ENCODE measurements around the gene HOMER3.

Gene HOMER3

GRCh38 chr19:18939922-18940768, 872 bp downstream of the HOMER3 start:
- no peaks in the 10 kb centered on the region for H3K9me3 ChIP-seq (ENCODE audit: control extremely low read depth in 1 of 5, control insufficient read depth in 4 of 5, insufficient read depth in 2 of 5, low read depth in 1 of 5, low read length in 4 of 5)
- no peak for DNase-seq
- peak overlapping the region in 5 of 7 experiments; percentile 55 to 66 (median 59) for H3K4me3 ChIP-seq (ENCODE audit: control insufficient read depth in 1 of 7, extremely low read depth in 1 of 7, insufficient read depth in 4 of 7, low read depth in 2 of 7, low read length in 6 of 7)
- CTCF ChIA-PET = interaction anchor here (1.5 kb wide), 1 partner anchor 8 kb away, joined by 5 read pairs; no protein-coding TSS in a partner anchor
- POLR2A ChIA-PET = no interaction called here
- no peak overlapping the region for H3K27ac ChIP-seq (ENCODE audit: insufficient read depth in 1 of 2, low read depth in 1 of 2, low read length in 2 of 2, poor library complexity in 1 of 2, severe bottlenecking in 2 of 2)
- 2% methylated on average over 40 of the region's 47 CpGs for WGBS (ENCODE audit: insufficient coverage)
- H3K36me3 ChIP-seq (ENCODE audit: control insufficient read depth in 4 of 4, insufficient read depth in 4 of 4, low read length in 3 of 4) = no peaks in the 10 kb centered on the region
- H3K27me3 ChIP-seq (replicated peaks in 2 of 5; ENCODE audit: control insufficient read depth in 4 of 5, insufficient read depth in 5 of 5, low read length in 4 of 5) = peaks cover 0 to 43% (median 14%) of the 10 kb centered on the region in 5 experiments
- peaks cover 0 to 15% (median 15%) of the 10 kb centered on the region in 4 experiments for H3K4me1 ChIP-seq (ENCODE audit: control extremely low read depth in 1 of 4, control insufficient read depth in 4 of 4, insufficient read depth in 4 of 4, low read length in 3 of 4)

GRCh38 chr19:18939163-18939562, 1.9 kb downstream of the HOMER3 start:
- ChIA-PET POLR2A (no interaction called here), CTCF (interaction anchor here (1.5 kb wide), 1 partner anchor 9 kb away, joined by 5 read pairs; no protein-coding TSS in a partner anchor)
- no peak for DNase-seq
- H3K27me3 ChIP-seq (replicated peaks in 2 of 5; ENCODE audit: control insufficient read depth in 4 of 5, insufficient read depth in 5 of 5, low read length in 4 of 5) = peaks cover 0 to 43% (median 14%) of the 10 kb centered on the region in 5 experiments
- no peaks in the 10 kb centered on the region for H3K9me3 ChIP-seq (ENCODE audit: control extremely low read depth in 1 of 5, control insufficient read depth in 4 of 5, insufficient read depth in 2 of 5, low read depth in 1 of 5, low read length in 4 of 5)
- H3K4me3 ChIP-seq (ENCODE audit: control insufficient read depth in 1 of 7, extremely low read depth in 1 of 7, insufficient read depth in 4 of 7, low read depth in 2 of 7, low read length in 6 of 7) = no peak overlapping the region
- no peak overlapping the region for H3K27ac ChIP-seq (ENCODE audit: insufficient read depth in 1 of 2, low read depth in 1 of 2, low read length in 2 of 2, poor library complexity in 1 of 2, severe bottlenecking in 2 of 2)
- no CpG with 5 or more reads among the region's 3 CpGs for WGBS (ENCODE audit: insufficient coverage)
- H3K4me1 ChIP-seq (ENCODE audit: control extremely low read depth in 1 of 4, control insufficient read depth in 4 of 4, insufficient read depth in 4 of 4, low read length in 3 of 4) = peaks cover 0 to 15% (median 15%) of the 10 kb centered on the region in 4 experiments
- no peaks in the 10 kb centered on the region for H3K36me3 ChIP-seq (ENCODE audit: control insufficient read depth in 4 of 4, insufficient read depth in 4 of 4, low read length in 3 of 4)

GRCh38 chr19:18933297-18933696, 7.7 kb downstream of the HOMER3 start:
- 73% methylated on average over 8 of the region's 13 CpGs for WGBS (ENCODE audit: insufficient coverage)
- POLR2A ChIA-PET = no interaction called here

GRCh38 chr19:18932216-18932841, 8.7 kb downstream of the HOMER3 start:
- POLR2A ChIA-PET = interaction anchor here (0.6 to 2.2 kb wide), 2 partner anchors 13 to 15 kb away, joined by 3 to 4 read pairs; partner anchors contain the start of genes COPE and DDX49
- CTCF ChIA-PET = interaction anchor here (1.8 kb wide), 1 partner anchor 55 kb away, joined by 5 read pairs; no protein-coding TSS in a partner anchor
- whole genome bisulfite sequencing (ENCODE audit: insufficient coverage) = 5% methylated on average over 31 of the region's 37 CpGs
- H3K27ac ChIP-seq (ENCODE audit: insufficient read depth in 1 of 2, low read depth in 1 of 2, low read length in 2 of 2, poor library complexity in 1 of 2, severe bottlenecking in 2 of 2) = no peak overlapping the region
- H3K4me1 ChIP-seq (ENCODE audit: control extremely low read depth in 1 of 4, control insufficient read depth in 4 of 4, insufficient read depth in 4 of 4, low read length in 3 of 4) = peaks cover 0 to 10% (median 7%) of the 10 kb centered on the region in 4 experiments
- H3K36me3 ChIP-seq (ENCODE audit: control insufficient read depth in 4 of 4, insufficient read depth in 4 of 4, low read length in 3 of 4) = peaks cover 0 to 16% (median 7%) of the 10 kb centered on the region in 4 experiments
- H3K9me3 ChIP-seq (ENCODE audit: control extremely low read depth in 1 of 5, control insufficient read depth in 4 of 5, insufficient read depth in 2 of 5, low read depth in 1 of 5, low read length in 4 of 5) = no peaks in the 10 kb centered on the region
- DNase-seq = peak; percentile 70 to 85 (median 85)
- H3K27me3 ChIP-seq (replicated peaks in 2 of 5; ENCODE audit: control insufficient read depth in 4 of 5, insufficient read depth in 5 of 5, low read length in 4 of 5) = peaks cover 0 to 18% (median 5%) of the 10 kb centered on the region in 5 experiments
- peak overlapping the region in 6 of 7 experiments; percentile 23 to 72 (median 54) for H3K4me3 ChIP-seq (ENCODE audit: control insufficient read depth in 1 of 7, extremely low read depth in 1 of 7, insufficient read depth in 4 of 7, low read depth in 2 of 7, low read length in 6 of 7)

More at GRCh38 chr19:18933297-18933696, 7.7 kb downstream of the HOMER3 start:
- Histone ChIP-seq H3K27me3 (replicated peaks in 2 of 5; ENCODE audit: control insufficient read depth in 4 of 5, insufficient read depth in 5 of 5, low read length in 4 of 5) (peaks cover 0 to 20% (median 5%) of the 10 kb centered on the region in 5 experiments), H3K27ac (ENCODE audit: insufficient read depth in 1 of 2, low read depth in 1 of 2, low read length in 2 of 2, poor library complexity in 1 of 2, severe bottlenecking in 2 of 2) (no peak overlapping the region), H3K36me3 (ENCODE audit: control insufficient read depth in 4 of 4, insufficient read depth in 4 of 4, low read length in 3 of 4) (peaks cover 0 to 7% (median 2%) of the 10 kb centered on the region in 4 experiments), H3K4me1 (ENCODE audit: control extremely low read depth in 1 of 4, control insufficient read depth in 4 of 4, insufficient read depth in 4 of 4, low read length in 3 of 4) (peaks cover 0 to 10% (median 7%) of the 10 kb centered on the region in 4 experiments), H3K9me3 (ENCODE audit: control extremely low read depth in 1 of 5, control insufficient read depth in 4 of 5, insufficient read depth in 2 of 5, low read depth in 1 of 5, low read length in 4 of 5) (no peaks in the 10 kb centered on the region), H3K4me3 (ENCODE audit: control insufficient read depth in 1 of 7, extremely low read depth in 1 of 7, insufficient read depth in 4 of 7, low read depth in 2 of 7, low read length in 6 of 7) (peak overlapping the region in 1 of 7 experiments; percentile 45)
- no peak for DNase-seq
- CTCF ChIA-PET = interaction anchor here (1.8 kb wide), 1 partner anchor 54 kb away, joined by 5 read pairs; no protein-coding TSS in a partner anchor

GRCh38 chr19:18931316-18932162, 9.5 kb downstream of the HOMER3 start:
- H3K27ac ChIP-seq (ENCODE audit: insufficient read depth in 1 of 2, low read depth in 1 of 2, low read length in 2 of 2, poor library complexity in 1 of 2, severe bottlenecking in 2 of 2) = no peak overlapping the region
- no peak for DNase-seq
- ChIA-PET POLR2A (interaction anchor here (0.6 to 2.2 kb wide), 2 partner anchors 12 to 41 kb away, joined by 4 read pairs; partner anchors contain the start of genes COPE and DDX49), CTCF (interaction anchor here (1.0 kb wide), 1 partner anchor 12 kb away, joined by 3 read pairs; the partner anchor contains the start of genes COPE and DDX49)
- peaks cover 0 to 18% (median 5%) of the 10 kb centered on the region in 5 experiments for H3K27me3 ChIP-seq (replicated peaks in 2 of 5; ENCODE audit: control insufficient read depth in 4 of 5, insufficient read depth in 5 of 5, low read length in 4 of 5)
- H3K36me3 ChIP-seq (ENCODE audit: control insufficient read depth in 4 of 4, insufficient read depth in 4 of 4, low read length in 3 of 4) = peaks cover 0 to 20% (median 8%) of the 10 kb centered on the region in 4 experiments
- no peaks in the 10 kb centered on the region for H3K9me3 ChIP-seq (ENCODE audit: control extremely low read depth in 1 of 5, control insufficient read depth in 4 of 5, insufficient read depth in 2 of 5, low read depth in 1 of 5, low read length in 4 of 5)
- H3K4me1 ChIP-seq (ENCODE audit: control extremely low read depth in 1 of 4, control insufficient read depth in 4 of 4, insufficient read depth in 4 of 4, low read length in 3 of 4) = peaks cover 0 to 10% (median 7%) of the 10 kb centered on the region in 4 experiments
- no peak overlapping the region for H3K4me3 ChIP-seq (ENCODE audit: control insufficient read depth in 1 of 7, extremely low read depth in 1 of 7, insufficient read depth in 4 of 7, low read depth in 2 of 7, low read length in 6 of 7)
- 96% methylated on average over 22 of the region's 34 CpGs for WGBS (ENCODE audit: insufficient coverage)

- Histone ChIP-seq H3K4me1 (ENCODE audit: control extremely low read depth in 1 of 4, control insufficient read depth in 4 of 4, insufficient read depth in 4 of 4, low read length in 3 of 4) (peaks cover 0 to 10% (median 7%) of the 10 kb centered on the region in 4 experiments), H3K27me3 (replicated peaks in 2 of 5; ENCODE audit: control insufficient read depth in 4 of 5, insufficient read depth in 5 of 5, low read length in 4 of 5) (peaks cover 0 to 18% (median 5%) of the 10 kb centered on the region in 5 experiments), H3K36me3 (ENCODE audit: control insufficient read depth in 4 of 4, insufficient read depth in 4 of 4, low read length in 3 of 4) (peaks cover 2 to 37% (median 21%) of the 10 kb centered on the region in 4 experiments), H3K4me3 (ENCODE audit: control insufficient read depth in 1 of 7, extremely low read depth in 1 of 7, insufficient read depth in 4 of 7, low read depth in 2 of 7, low read length in 6 of 7) (no peak overlapping the region), H3K9me3 (ENCODE audit: control extremely low read depth in 1 of 5, control insufficient read depth in 4 of 5, insufficient read depth in 2 of 5, low read depth in 1 of 5, low read length in 4 of 5) (no peaks in the 10 kb centered on the region), H3K27ac (ENCODE audit: insufficient read depth in 1 of 2, low read depth in 1 of 2, low read length in 2 of 2, poor library complexity in 1 of 2, severe bottlenecking in 2 of 2) (no peak overlapping the region)
- no peak for DNase-seq
- POLR2A ChIA-PET = no interaction called here
- 93% methylated on average over 19 of the region's 25 CpGs for WGBS (ENCODE audit: insufficient coverage)
- CTCF ChIA-PET = interaction anchor here (0.9 to 1.1 kb wide), 2 partner anchors 10 to 58 kb away, joined by 3 to 4 read pairs; partner anchors contain the start of genes COPE and DDX49
Observed at GRCh38 chr19:18929311-18929710, 11.7 kb downstream of the HOMER3 start.

Measured in common myeloid progenitor, CD34-positive (primary cell).